ENCODE data around the gene NCAM2.

NCAM2 gene

GRCh38 chr21:21230672-21231071 lies 232.5 kb downstream of the NCAM2 start:
- DNase-seq (ENCODE audit: extremely low spot score): no peak
- POLR2A ChIA-PET: no interaction called here
- no peak for TF ChIP-seq ARNT (IDR thresholded peaks at IDR 0.05)
- TF ChIP-seq BHLHE40 (IDR thresholded peaks at IDR 0.05; ENCODE audit: borderline replicate concordance): no peak
- no peak for TF ChIP-seq CTBP1 (IDR thresholded peaks at IDR 0.05; ENCODE audit: borderline replicate concordance)
- TF ChIP-seq ELF4 (IDR thresholded peaks at IDR 0.05): no peak
- TF ChIP-seq NFRKB (IDR thresholded peaks at IDR 0.05): no peak
- CTCF ChIA-PET: no interaction called here

GRCh38 chr21:21231913-21232312 lies 233.7 kb downstream of the NCAM2 start:
- POLR2A ChIA-PET: no interaction called here
- DNase-seq (ENCODE audit: extremely low spot score): no peak
- TF ChIP-seq FOXM1 (IDR thresholded peaks at IDR 0.05; ENCODE audit: borderline replicate concordance) (no peak), LEF1 (IDR thresholded peaks at IDR 0.05; ENCODE audit: borderline replicate concordance) (no peak), ZNF384 (IDR thresholded peaks at IDR 0.05) (no peak), L3MBTL2 (conservative IDR thresholded peaks at IDR 0.05) (no peak), HDGF (IDR thresholded peaks at IDR 0.05; ENCODE audit: borderline replicate concordance) (no peak), PKNOX1 (IDR thresholded peaks at IDR 0.05) (no peak), ARNT (IDR thresholded peaks at IDR 0.05) (no peak), FOXK2 (IDR thresholded peaks at IDR 0.05) (no peak), NFRKB (IDR thresholded peaks at IDR 0.05) (no peak), ELF4 (IDR thresholded peaks at IDR 0.05) (no peak), BHLHE40 (IDR thresholded peaks at IDR 0.05; ENCODE audit: borderline replicate concordance) (no peak), CTBP1 (IDR thresholded peaks at IDR 0.05; ENCODE audit: borderline replicate concordance) (no peak)
- CTCF ChIA-PET: interaction anchor here (0.6 to 1.0 kb wide), 2 partner anchors 10 to 54 kb away, joined by 3 to 6 read pairs; no protein-coding TSS in a partner anchor

GRCh38 chr21:21232320-21232719 lies 234.1 kb downstream of the NCAM2 start:
- ChIA-PET CTCF (interaction anchor here (0.6 to 1.0 kb wide), 2 partner anchors 10 to 53 kb away, joined by 3 to 6 read pairs; no protein-coding TSS in a partner anchor), POLR2A (no interaction called here)
- no peak for DNase-seq (ENCODE audit: extremely low spot score)
- TF ChIP-seq FOXK2 (IDR thresholded peaks at IDR 0.05) (no peak), FOXM1 (IDR thresholded peaks at IDR 0.05; ENCODE audit: borderline replicate concordance) (no peak), LEF1 (IDR thresholded peaks at IDR 0.05; ENCODE audit: borderline replicate concordance) (no peak), CTBP1 (IDR thresholded peaks at IDR 0.05; ENCODE audit: borderline replicate concordance) (no peak), NFRKB (IDR thresholded peaks at IDR 0.05) (no peak), SP1 (IDR thresholded peaks at IDR 0.05) (no peak), HDGF (IDR thresholded peaks at IDR 0.05; ENCODE audit: borderline replicate concordance) (no peak), L3MBTL2 (conservative IDR thresholded peaks at IDR 0.05) (no peak), BHLHE40 (IDR thresholded peaks at IDR 0.05; ENCODE audit: borderline replicate concordance) (no peak)

- TF ChIP-seq PKNOX1 (IDR thresholded peaks at IDR 0.05): no peak
- no peak for TF ChIP-seq SUZ12 (IDR thresholded peaks at IDR 0.05)
- no peak for TF ChIP-seq BHLHE40 (IDR thresholded peaks at IDR 0.05; ENCODE audit: borderline replicate concordance)
- no peak for TF ChIP-seq CTBP1 (IDR thresholded peaks at IDR 0.05; ENCODE audit: borderline replicate concordance)
- no peak for TF ChIP-seq FOXM1 (IDR thresholded peaks at IDR 0.05; ENCODE audit: borderline replicate concordance)
- TF ChIP-seq FOXK2 (IDR thresholded peaks at IDR 0.05): no peak
- TF ChIP-seq L3MBTL2 (conservative IDR thresholded peaks at IDR 0.05): no peak
- no peak for TF ChIP-seq HDGF (IDR thresholded peaks at IDR 0.05; ENCODE audit: borderline replicate concordance)
- TF ChIP-seq TARDBP (IDR thresholded peaks at IDR 0.05): no peak
- POLR2A ChIA-PET: no interaction called here
- CTCF ChIA-PET: no interaction called here
- no peak for DNase-seq (ENCODE audit: extremely low spot score)
These were observed 234.8 kb downstream of the NCAM2 start for GRCh38 chr21:21233051-21233450.

- CTCF ChIA-PET: no interaction called here
- no peak for TF ChIP-seq BHLHE40 (IDR thresholded peaks at IDR 0.05; ENCODE audit: borderline replicate concordance)
- no peak for TF ChIP-seq ZNF384 (IDR thresholded peaks at IDR 0.05)
- TF ChIP-seq FOXA1 (IDR thresholded peaks at IDR 0.05): no peak
- no peak for TF ChIP-seq LEF1 (IDR thresholded peaks at IDR 0.05; ENCODE audit: borderline replicate concordance)
- TF ChIP-seq CTBP1 (IDR thresholded peaks at IDR 0.05; ENCODE audit: borderline replicate concordance): no peak
- no peak for TF ChIP-seq FOXK2 (IDR thresholded peaks at IDR 0.05)
- TF ChIP-seq FOXM1 (IDR thresholded peaks at IDR 0.05; ENCODE audit: borderline replicate concordance): no peak
- no peak for TF ChIP-seq PKNOX1 (IDR thresholded peaks at IDR 0.05)
- TF ChIP-seq HDGF (IDR thresholded peaks at IDR 0.05; ENCODE audit: borderline replicate concordance): no peak
- TF ChIP-seq NFRKB (IDR thresholded peaks at IDR 0.05): no peak
- TF ChIP-seq SUZ12 (IDR thresholded peaks at IDR 0.05): no peak
- POLR2A ChIA-PET: no interaction called here
- no peak for DNase-seq (ENCODE audit: extremely low spot score)
These were observed 238.8 kb downstream of the NCAM2 start for GRCh38 chr21:21236996-21237395.

GRCh38 chr21:21238629-21239400 lies 240.6 kb downstream of the NCAM2 start:
- TF ChIP-seq TARDBP (IDR thresholded peaks at IDR 0.05) (no peak), FOXM1 (IDR thresholded peaks at IDR 0.05; ENCODE audit: borderline replicate concordance) (no peak), CTBP1 (IDR thresholded peaks at IDR 0.05; ENCODE audit: borderline replicate concordance) (no peak), PKNOX1 (IDR thresholded peaks at IDR 0.05) (no peak), LEF1 (IDR thresholded peaks at IDR 0.05; ENCODE audit: borderline replicate concordance) (no peak), HDGF (IDR thresholded peaks at IDR 0.05; ENCODE audit: borderline replicate concordance) (no peak)
- no peak for DNase-seq (ENCODE audit: extremely low spot score)
- POLR2A ChIA-PET: no interaction called here
- CTCF ChIA-PET: no interaction called here
